HG02763 (cell line): ENCODE results near the gene CNN3.
A peak's percentile ranks its signal among the peaks of the same experiment; 100 is the strongest.

Experiments
- ATAC-seq: cut with Tn5 transposase; IDR thresholded peaks from one replicate; pipeline ENCODE4 v1.9.1; 2021; ENCODE audit warnings: mild to moderate bottlenecking, moderate library complexity; ENCODE audit not compliant: unreplicated experiment

Gene CNN3

DNA sequence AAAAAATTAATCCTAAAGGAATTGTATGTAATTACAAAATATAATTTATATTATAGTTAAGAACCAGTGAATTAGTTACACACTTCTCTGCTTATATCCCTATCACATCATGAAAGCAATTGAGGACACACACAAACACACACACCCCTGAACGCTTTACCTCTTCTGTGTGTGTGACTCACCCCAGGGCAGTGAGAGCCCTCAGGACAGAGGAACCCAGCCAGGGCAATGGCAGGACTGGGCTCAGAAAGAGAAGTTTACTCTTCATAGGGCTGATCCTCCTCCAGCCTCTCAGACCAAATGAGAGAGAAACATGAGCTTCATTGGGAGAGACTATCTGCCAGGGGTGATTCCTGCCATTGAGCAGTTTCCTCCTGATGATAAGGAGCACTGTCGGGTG lies 68.6 kb downstream of the CNN3 start:
- no peak for ATAC-seq

- ATAC-seq = no peak
Observed at GRCh38 chr1:94856868-94857267, 70.0 kb downstream of the CNN3 start.

DNA sequence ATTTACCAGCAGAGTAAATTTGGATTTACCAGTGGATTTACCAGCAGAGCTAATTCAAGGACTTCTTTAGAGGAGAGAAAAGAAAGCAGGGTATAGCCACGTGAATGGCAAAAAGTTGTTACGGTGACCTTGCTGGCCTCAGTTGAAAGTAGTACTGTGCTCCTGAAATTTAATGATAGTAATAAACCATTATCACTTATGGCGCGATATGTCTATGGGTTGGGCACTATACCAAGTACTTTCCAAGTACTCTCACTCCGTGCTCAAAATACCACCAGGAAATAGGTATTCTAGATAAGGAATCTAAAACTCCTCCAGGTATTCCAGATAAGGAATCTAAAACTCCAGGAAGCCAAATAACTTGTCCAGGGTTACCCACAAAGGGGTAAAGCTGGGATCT lies 70.9 kb downstream of the CNN3 start:
- no peak for ATAC-seq

DNA sequence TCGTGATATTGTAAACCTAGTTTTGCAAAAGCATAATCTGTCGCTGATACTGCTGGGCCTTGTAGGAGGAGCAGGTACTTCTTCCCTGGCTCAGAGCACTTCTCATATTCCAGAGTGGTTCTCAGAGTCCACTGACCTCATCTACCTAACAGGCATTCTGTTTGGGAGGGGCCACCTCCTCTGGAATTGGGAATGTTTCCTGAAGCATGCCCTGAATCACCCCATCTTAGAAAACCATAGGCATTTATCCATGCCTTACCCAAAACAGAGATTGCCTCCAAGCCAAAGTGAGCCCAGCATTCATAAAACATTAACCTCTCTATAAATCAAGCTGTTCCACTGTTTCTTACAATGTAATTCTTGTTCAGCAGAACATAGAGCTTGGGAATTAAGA lies 71.6 kb downstream of the CNN3 start:
- ATAC-seq = no peak

DNA sequence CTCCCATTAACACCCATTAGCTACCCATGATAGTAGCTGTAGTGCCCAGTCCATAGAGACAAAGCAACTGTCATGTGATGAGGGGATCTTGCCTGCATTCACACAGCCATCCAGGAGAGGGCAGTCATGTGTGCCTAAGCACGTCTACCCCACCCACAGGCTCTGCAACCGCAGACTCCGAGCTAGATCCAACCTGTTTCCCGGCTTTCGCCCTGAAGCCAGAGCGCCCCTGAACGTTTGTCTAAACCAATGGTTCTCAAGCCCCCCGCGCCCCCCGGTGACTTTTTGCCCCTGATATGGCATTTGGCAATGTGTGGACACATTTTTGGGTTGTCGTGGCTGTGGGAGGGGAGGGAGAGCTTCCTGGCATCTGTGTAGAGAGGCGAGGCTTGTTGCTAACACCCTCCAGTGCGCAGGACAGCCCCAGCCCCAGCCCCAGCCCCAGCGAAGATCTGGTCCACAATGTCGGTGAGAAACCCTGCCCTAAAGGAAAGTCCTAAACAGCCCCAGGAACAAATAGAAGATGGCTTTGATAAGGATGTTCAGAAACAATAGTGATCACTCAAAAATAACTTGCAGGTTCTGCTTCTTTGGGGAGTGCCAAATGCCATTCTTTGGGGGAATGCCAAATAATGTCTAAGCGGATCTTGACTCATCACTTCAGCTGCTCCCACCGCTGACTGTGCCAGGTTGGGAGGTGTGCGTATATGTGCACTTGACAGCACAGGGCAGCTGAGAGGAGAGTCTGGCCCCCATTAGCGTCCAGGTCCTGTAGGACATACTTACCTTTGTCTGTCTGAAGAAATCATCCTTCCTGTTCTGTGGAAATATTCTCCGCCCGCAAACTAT lies 72.2 kb downstream of the CNN3 start:
- ATAC-seq = peak; percentile 99

DNA sequence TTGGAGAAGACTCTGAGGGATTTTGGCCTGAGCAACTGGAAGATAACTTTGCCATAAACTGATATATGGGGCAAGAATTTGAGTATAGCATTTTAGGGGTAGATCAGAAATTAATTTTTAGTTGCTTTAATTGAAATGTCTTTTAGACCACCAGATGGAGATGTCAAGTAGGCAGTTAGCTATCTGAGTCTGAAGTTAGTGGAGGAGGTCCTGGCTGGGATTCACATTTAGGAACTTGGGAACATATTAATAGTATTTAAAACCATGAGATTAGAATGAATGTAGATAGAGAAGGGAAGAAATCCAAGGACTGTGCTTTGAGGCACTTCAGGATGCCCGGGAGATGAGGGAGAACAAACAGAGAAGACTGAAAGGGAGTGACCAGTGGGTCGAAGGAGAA lies 74.1 kb downstream of the CNN3 start:
- no peak for ATAC-seq

DNA sequence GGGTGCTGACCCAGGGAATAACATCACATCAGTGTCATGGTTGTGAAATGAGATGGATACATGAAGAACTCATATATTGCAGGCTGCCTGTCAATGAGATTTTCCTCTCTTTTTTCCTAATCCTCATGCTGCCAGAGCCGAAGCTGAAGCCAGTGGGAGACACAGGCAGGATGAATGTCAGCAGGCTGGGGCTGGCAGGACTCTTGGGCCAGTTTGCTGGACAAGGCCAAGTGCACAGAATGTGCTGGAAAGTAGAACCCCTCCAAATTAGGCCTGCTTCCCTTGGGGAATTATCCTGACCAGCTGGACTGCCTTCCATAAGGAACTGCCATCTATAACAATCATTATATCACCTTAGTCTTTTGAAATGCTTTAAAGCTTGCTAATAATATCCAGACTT lies 75.3 kb downstream of the CNN3 start:
- no peak for ATAC-seq
